OCI-LY1 (cell line): ENCODE data around the gene B4GALNT1.
"Not testable (repeated sequence)": the region's sequence is repeated elsewhere in the genome, so short reads cannot be mapped to it uniquely, and the experiment has no call there.

Experiments used
- H2AFZ ChIP-seq: fragments of 200-600 bp; sonication (generic), shearing (Covaris generic); 2 replicates; pipeline ENCODE4 v1.6.0; 2014; ENCODE audit warnings: antibody characterized with exemption, mild to moderate bottlenecking, low read length
- H3F3A ChIP-seq: fragments of 200-600 bp; sonication (generic), shearing (Covaris generic); 2 replicates; pipeline ENCODE4 v1.6.0; 2014; ENCODE audit warnings: mild to moderate bottlenecking, antibody characterized with exemption, low read length, moderate library complexity; ENCODE audit not compliant: insufficient read depth
- H3K27ac ChIP-seq: fragments of 200-600 bp; sonication (generic); 2 replicates; pipeline ENCODE4 v1.5.1; 2014; ENCODE audit warnings: low read length, mixed run types, mild to moderate bottlenecking, low read depth; ENCODE audit not compliant: poor library complexity, severe bottlenecking
- H3K27me3 ChIP-seq: fragments of 200-600 bp; sonication (generic); 2 replicates; pipeline ENCODE4 v1.6.0; 2014; ENCODE audit warnings: antibody characterized with exemption, mild to moderate bottlenecking, low read length, moderate library complexity; ENCODE audit not compliant: insufficient read depth
- H3K36me3 ChIP-seq: fragments of 200-600 bp; sonication (generic); 2 replicates; pipeline ENCODE4 v1.6.1; 2014; ENCODE audit warnings: mild to moderate bottlenecking, antibody characterized with exemption, low read length, moderate library complexity, mixed read lengths; ENCODE audit not compliant: insufficient read depth
- H3K4me1 ChIP-seq: fragments of 200-600 bp; sonication (generic); 2 replicates; pipeline ENCODE4 v1.5.1; 2014; ENCODE audit warnings: mild to moderate bottlenecking, low read length, moderate library complexity; ENCODE audit not compliant: insufficient read depth, severe bottlenecking
- H3K4me2 ChIP-seq: fragments of 200-600 bp; sonication (generic), shearing (Covaris generic); 2 replicates; pipeline ENCODE4 v1.6.1; 2014; ENCODE audit warnings: low read length
- H3K4me3 ChIP-seq: fragments of 200-600 bp; sonication (generic); 2 replicates; pipeline ENCODE4 v1.5.1; 2014; ENCODE audit warnings: low read length, low read depth, mild to moderate bottlenecking, mixed read lengths; ENCODE audit not compliant: poor library complexity, severe bottlenecking
- H3K79me2 ChIP-seq: fragments of 200-600 bp; shearing (Covaris generic); 2 replicates; pipeline ENCODE4 v1.6.1; 2016; ENCODE audit warnings: mixed run types, low read length, mixed read lengths; ENCODE audit not compliant: insufficient read depth
- H3K9ac ChIP-seq: fragments of 200-600 bp; sonication (generic), shearing (Covaris generic); 2 replicates; pipeline ENCODE4 v1.6.1; 2014; ENCODE audit warnings: mild to moderate bottlenecking, low read length, mixed read lengths
- H3K9me2 ChIP-seq: fragments of 200-600 bp; sonication (generic), shearing (Covaris generic); 2 replicates; pipeline ENCODE4 v1.6.1; 2014; ENCODE audit warnings: low read depth, mild to moderate bottlenecking, low read length, mixed read lengths
- H3K9me3 ChIP-seq: fragments of 200-600 bp; shearing (Covaris generic); 2 replicates; pipeline ENCODE4 v1.6.1; 2014; ENCODE audit warnings: low read length, mixed read lengths
- H4K20me1 ChIP-seq: fragments of 200-600 bp; sonication (generic), shearing (Covaris generic); 2 replicates; pipeline ENCODE4 v1.6.0; 2016; ENCODE audit warnings: mild to moderate bottlenecking, low read length; ENCODE audit not compliant: insufficient read depth
- EZH2 ChIP-seq: fragments of 200-600 bp; sonication (generic), shearing (Covaris generic); IDR thresholded peaks from 2 replicates; pipeline ENCODE4 v1.8.0; 2017; ENCODE audit warnings: borderline replicate concordance, mixed run types, mild to moderate bottlenecking, antibody characterized with exemption, low read length, moderate library complexity, mixed read lengths
- TF ChIP-seq, protein P1 (sequence below): fragments of 200-600 bp; sonication (generic), shearing (Covaris generic); IDR thresholded peaks from 2 replicates; pipeline ENCODE4 v1.5.1; 2017; ENCODE audit warnings: mild to moderate bottlenecking, antibody characterized with exemption, low read length, moderate library complexity, mixed read lengths

B4GALNT1 gene

DNA sequence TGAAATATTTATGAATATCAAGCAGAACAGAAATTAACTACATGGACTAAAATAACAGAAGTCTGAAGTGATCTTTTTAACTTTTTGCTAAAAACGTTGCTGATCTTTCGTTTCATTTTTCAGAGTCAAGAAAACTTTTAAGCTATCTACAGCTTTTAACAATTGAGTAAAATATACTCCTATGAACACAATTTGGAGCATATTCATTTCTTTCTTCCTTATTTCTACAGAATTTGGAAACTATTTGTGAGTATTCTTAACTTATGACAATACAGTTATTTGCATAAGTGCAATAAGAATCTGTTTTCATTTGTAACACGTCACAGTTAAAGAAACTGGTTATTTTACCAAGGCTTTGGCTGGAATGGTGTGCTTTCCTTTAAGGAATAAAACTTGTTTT lies 21.0 kb upstream of the B4GALNT1 start:
- no peak overlapping the region for H2AFZ ChIP-seq
- H3K9me3 ChIP-seq = no peaks in the 10 kb centered on the region
- no peak overlapping the region for H3K4me3 ChIP-seq
- H4K20me1 ChIP-seq = no peaks in the 10 kb centered on the region
- no peaks in the 10 kb centered on the region for H3K4me1 ChIP-seq
- H3K27me3 ChIP-seq = no peaks in the 10 kb centered on the region; the same call in 1 of the 2 replicates
- H3K9ac ChIP-seq = no peak overlapping the region
- no peaks in the 10 kb centered on the region for H3F3A ChIP-seq
- no peak for TF ChIP-seq EZH2
- TF ChIP-seq, protein P1, sequence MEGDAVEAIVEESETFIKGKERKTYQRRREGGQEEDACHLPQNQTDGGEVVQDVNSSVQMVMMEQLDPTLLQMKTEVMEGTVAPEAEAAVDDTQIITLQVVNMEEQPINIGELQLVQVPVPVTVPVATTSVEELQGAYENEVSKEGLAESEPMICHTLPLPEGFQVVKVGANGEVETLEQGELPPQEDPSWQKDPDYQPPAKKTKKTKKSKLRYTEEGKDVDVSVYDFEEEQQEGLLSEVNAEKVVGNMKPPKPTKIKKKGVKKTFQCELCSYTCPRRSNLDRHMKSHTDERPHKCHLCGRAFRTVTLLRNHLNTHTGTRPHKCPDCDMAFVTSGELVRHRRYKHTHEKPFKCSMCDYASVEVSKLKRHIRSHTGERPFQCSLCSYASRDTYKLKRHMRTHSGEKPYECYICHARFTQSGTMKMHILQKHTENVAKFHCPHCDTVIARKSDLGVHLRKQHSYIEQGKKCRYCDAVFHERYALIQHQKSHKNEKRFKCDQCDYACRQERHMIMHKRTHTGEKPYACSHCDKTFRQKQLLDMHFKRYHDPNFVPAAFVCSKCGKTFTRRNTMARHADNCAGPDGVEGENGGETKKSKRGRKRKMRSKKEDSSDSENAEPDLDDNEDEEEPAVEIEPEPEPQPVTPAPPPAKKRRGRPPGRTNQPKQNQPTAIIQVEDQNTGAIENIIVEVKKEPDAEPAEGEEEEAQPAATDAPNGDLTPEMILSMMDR = no peak
- no peak overlapping the region for H3K27ac ChIP-seq
- H3K79me2 ChIP-seq = no peaks in the 10 kb centered on the region
- no peaks in the 10 kb centered on the region for H3K9me2 ChIP-seq
- H3K4me2 ChIP-seq = no peak overlapping the region
- H3K36me3 ChIP-seq = no peaks in the 10 kb centered on the region

DNA sequence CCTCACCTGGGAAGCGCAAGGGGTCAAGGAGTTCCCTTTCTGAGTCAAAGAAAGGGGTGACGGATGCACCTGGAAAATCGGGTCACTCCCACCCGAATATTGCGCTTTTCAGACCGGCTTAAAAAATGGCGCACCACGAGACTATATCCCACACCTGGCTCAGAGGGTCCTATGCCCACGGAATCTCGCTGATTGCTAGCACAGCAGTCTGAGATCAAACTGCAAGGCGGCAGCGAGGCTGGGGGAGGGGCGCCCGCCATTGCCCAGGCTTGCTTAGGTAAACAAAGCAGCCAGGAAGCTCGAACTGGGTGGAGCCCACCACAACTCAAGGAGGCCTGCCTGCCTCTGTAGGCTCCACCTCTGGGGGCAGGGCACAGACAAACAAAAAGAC lies 13.7 kb upstream of the B4GALNT1 start:
- not testable (repeated sequence) for H3F3A ChIP-seq, H3K79me2 ChIP-seq, H3K4me3 ChIP-seq, H3K4me2 ChIP-seq, H3K9me2 ChIP-seq, H3K9me3 ChIP-seq, H4K20me1 ChIP-seq, H3K27ac ChIP-seq, H3K9ac ChIP-seq, H3K27me3 ChIP-seq, H3K36me3 ChIP-seq, H2AFZ ChIP-seq, H3K4me1 ChIP-seq

DNA sequence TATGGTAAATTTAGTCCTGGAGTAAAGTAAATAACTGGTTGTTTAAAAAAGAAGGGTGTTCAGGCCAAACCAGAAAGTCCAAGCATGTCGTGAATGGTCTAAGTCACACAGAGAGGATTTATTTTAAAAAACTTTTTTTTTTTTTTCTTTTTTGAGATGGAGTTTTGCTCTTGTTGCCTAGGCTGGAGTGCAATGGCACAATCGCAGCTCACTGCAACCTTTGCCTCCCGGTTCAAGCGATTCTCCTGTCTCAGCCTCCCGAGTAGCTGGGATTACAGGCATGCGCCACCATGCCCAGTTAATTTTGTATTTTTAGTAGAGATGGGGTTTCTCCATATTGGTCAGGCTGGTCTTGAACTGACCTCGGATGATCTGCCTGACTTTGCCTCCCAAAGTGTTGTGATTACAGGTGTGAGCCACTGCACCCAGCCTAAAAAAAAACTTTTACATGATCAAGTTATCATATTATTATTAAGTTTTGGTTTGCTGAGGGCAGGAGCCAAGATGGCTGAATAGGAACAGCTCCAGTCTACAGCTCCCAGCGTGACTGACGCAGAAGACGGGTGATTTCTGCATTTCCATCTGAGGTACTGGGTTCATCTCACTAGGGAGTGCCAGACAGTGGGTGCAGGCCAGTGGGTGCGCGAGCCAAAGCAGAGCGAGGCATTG lies 13.1 kb upstream of the B4GALNT1 start:
- not testable (repeated sequence) for H3K4me1 ChIP-seq, H3K27ac ChIP-seq, H3K9ac ChIP-seq, H3K4me2 ChIP-seq, H3F3A ChIP-seq, H4K20me1 ChIP-seq, H3K9me3 ChIP-seq, H3K9me2 ChIP-seq, H3K4me3 ChIP-seq, H2AFZ ChIP-seq, H3K36me3 ChIP-seq, H3K27me3 ChIP-seq, H3K79me2 ChIP-seq

DNA sequence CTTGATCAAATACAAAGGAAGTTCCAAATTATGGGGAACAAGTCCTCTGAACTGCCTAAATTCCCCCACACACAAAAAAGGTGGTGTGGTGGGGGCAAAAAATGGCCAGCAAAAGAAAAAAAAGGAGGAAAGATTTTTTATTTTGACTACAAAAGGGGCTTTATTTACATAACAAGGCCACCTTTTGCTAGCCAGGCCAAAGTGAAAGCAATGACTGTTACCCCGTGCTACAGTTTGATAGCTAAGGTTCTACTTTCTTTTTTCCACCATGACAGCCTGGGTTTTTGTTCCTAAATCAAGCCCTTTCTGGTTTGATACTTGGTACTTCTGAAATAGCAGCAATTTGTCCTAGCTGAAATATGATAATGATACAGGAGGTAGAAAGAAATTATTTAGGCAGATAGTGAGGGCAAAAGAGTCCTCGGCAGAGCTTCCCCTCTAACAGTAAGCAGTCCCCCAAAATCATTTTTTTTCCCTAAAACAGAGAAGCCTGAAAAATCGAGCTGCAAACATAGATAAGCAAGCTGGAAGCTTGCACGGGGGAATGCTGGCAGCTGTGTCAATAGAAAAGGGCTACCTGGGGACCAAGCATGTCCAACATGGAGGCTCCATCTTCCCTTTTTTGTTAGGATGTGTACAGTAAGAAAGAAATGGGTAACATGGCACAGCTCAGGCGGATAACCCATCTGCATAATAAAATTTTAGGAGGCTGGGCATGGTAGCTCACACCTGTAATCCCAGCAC lies 8.9 kb upstream of the B4GALNT1 start:
- Histone ChIP-seq H2AFZ (no peak overlapping the region), H3K4me3 (no peak overlapping the region), H3K9ac (no peak overlapping the region), H3K36me3 (no peaks in the 10 kb centered on the region), H4K20me1 (no peaks in the 10 kb centered on the region), H3K27ac (no peak overlapping the region), H3K4me1 (no peaks in the 10 kb centered on the region), H3K79me2 (no peaks in the 10 kb centered on the region), H3K9me2 (no peaks in the 10 kb centered on the region), H3F3A (no peaks in the 10 kb centered on the region), H3K9me3 (no peaks in the 10 kb centered on the region), H3K27me3 (no peaks in the 10 kb centered on the region), H3K4me2 (no peak overlapping the region)
- TF ChIP-seq EZH2 = no peak
- TF ChIP-seq, protein P1 = no peak
